SKM-1 treated with dmso at 0.1 percent for 144 hours (cell line): Measurements from ENCODE around the gene SPTB.
A peak's percentile ranks its signal among the peaks of the same experiment; 100 is the strongest.

Experiments
- DNase-seq: peaks from one replicate; lab custom pipeline; 2025; ENCODE audit not compliant: unreplicated experiment; lab: John Stamatoyannopoulos, UW

The SPTB gene

GRCh38 chr14:64855721-64856528 lies 23.8 kb downstream of the SPTB start:
- DNase-seq: no peak

- no peak for DNase-seq
Observed at GRCh38 chr14:64850369-64851137, 29.2 kb downstream of the SPTB start.

GRCh38 chr14:64849940-64850339 lies 29.8 kb downstream of the SPTB start:
- no peak for DNase-seq

GRCh38 chr14:64848239-64848638 lies 31.5 kb downstream of the SPTB start:
- no peak for DNase-seq

- DNase-seq: no peak
Observed at GRCh38 chr14:64846319-64846718, 33.4 kb downstream of the SPTB start.

- DNase-seq: no peak
Observed at GRCh38 chr14:64845878-64846277, 33.8 kb downstream of the SPTB start.

GRCh38 chr14:64844969-64845536 lies 34.7 kb downstream of the SPTB start:
- DNase-seq: no peak

GRCh38 chr14:64844272-64844671 lies 35.4 kb downstream of the SPTB start:
- peak; percentile 41 for DNase-seq

- no peak for DNase-seq
Observed at GRCh38 chr14:64843548-64843947, 36.2 kb downstream of the SPTB start.

GRCh38 chr14:64841772-64842750 lies 37.6 kb downstream of the SPTB start:
- DNase-seq: no peak

GRCh38 chr14:64841121-64841651 lies 38.5 kb downstream of the SPTB start:
- DNase-seq: no peak

- no peak for DNase-seq
Observed at GRCh38 chr14:64838656-64839055, 41.1 kb downstream of the SPTB start.

- no peak for DNase-seq
Observed at GRCh38 chr14:64835431-64835830, 44.3 kb downstream of the SPTB start.

- no peak for DNase-seq
Observed at GRCh38 chr14:64834965-64835364, 44.7 kb downstream of the SPTB start.

- DNase-seq: no peak
Observed at GRCh38 chr14:64831419-64831818, 48.3 kb downstream of the SPTB start.

GRCh38 chr14:64830961-64831360 lies 48.7 kb downstream of the SPTB start:
- DNase-seq: no peak

GRCh38 chr14:64828071-64828470 lies 51.6 kb downstream of the SPTB start:
- DNase-seq: no peak

GRCh38 chr14:64826845-64827244 lies 52.9 kb downstream of the SPTB start:
- peak; percentile 87 for DNase-seq

GRCh38 chr14:64826333-64826732 lies 53.4 kb downstream of the SPTB start:
- DNase-seq: no peak

- DNase-seq: no peak
Observed at GRCh38 chr14:64825509-64825908, 54.2 kb downstream of the SPTB start.

GRCh38 chr14:64825006-64825405 lies 54.7 kb downstream of the SPTB start:
- DNase-seq: no peak
